Endothelial cell of umbilical vein (primary cell): ENCODE results near the gene APMAP. TPM values are rescaled to one million over a fixed set of nuclear protein-coding genes. Genes with fewer than 3 reads are reported as not detected.

Experiments
- BruUV-seq: library from RNA; stranded (reverse); fragments of 400-500 nt; replicated peaks from 2 replicates; lab custom pipeline; 2021; lab: Mats Ljungman, UMichigan
- CTCF ChIA-PET: fragments of 300-600, 350-600 bp; sonication (Branson Sonifier 250); formaldehyde crosslinking; loops from one replicate; lab custom pipeline; 2021; ENCODE audit warnings: antibody characterized with exemption, inconsistent platforms; lab: Charles Lee
- POLR2A ChIA-PET: fragments of 300-600, 350-600 bp; sonication (Branson Sonifier 250); formaldehyde crosslinking; loops from one replicate; lab custom pipeline; 2021; ENCODE audit warnings: antibody characterized with exemption, inconsistent platforms; lab: Charles Lee
- DNase-seq: peaks from one replicate; pipeline ENCODE4 v3.0.0-alpha.2; 2011; ENCODE audit warnings: low read depth, low spot score
- FAIRE-seq: peaks from 2 replicates; lab custom pipeline; 2011; peaks lifted over from hg19 to GRCh38; lab: Jason Lieb, UNC
- H2AFZ ChIP-seq: 2 replicates; pipeline ENCODE4 v1.6.0; 2012; ENCODE audit warnings: low read depth, low read length, control low read depth, inconsistent platforms
- H3K27ac ChIP-seq: 2 replicates; pipeline ENCODE4 v1.5.1; 2011; ENCODE audit warnings: low read depth, mild to moderate bottlenecking, control low read depth, low read length, moderate library complexity; ENCODE audit not compliant: insufficient read depth
- H3K27me3 ChIP-seq, 2 experiments: 2 replicates each; pipeline versions ENCODE4 v1.6.0 to v1.6.1; 2011; ENCODE audit warnings: low read length in 2 of 2, mixed read lengths in 1 of 2; ENCODE audit not compliant: control insufficient read depth in 2 of 2, insufficient read depth in 2 of 2
- H3K36me3 ChIP-seq, 2 experiments: 2 replicates in 1 of 2; 3 replicates in 1 of 2; pipeline ENCODE4 v1.5.1; 2011; ENCODE audit warnings: low read length in 2 of 2, mild to moderate bottlenecking in 1 of 2, moderate library complexity in 1 of 2; ENCODE audit not compliant: control insufficient read depth in 2 of 2, insufficient read depth in 2 of 2; ENCODE audit errors: extremely low read depth in 1 of 2
- H3K4me1 ChIP-seq: 3 replicates; pipeline ENCODE4 v1.5.1; 2011; ENCODE audit warnings: mild to moderate bottlenecking, low read length; ENCODE audit not compliant: control insufficient read depth, insufficient read depth; ENCODE audit errors: extremely low read depth
- H3K4me2 ChIP-seq: 2 replicates; pipeline ENCODE4 v1.6.1; 2011; ENCODE audit warnings: low read length, control low read depth, mixed read lengths; ENCODE audit not compliant: insufficient read depth
- H3K4me3 ChIP-seq, 3 experiments: fragments of 200-600 bp in 1 of 3; sonication (generic), shearing (Covaris generic) in 1 of 3; replicated peaks in 1 of 3; 2 replicates each; pipeline ENCODE4 v1.5.1; 2011 to 2016; ENCODE audit warnings: control low read depth in 3 of 3, low read length in 3 of 3, mild to moderate bottlenecking in 2 of 3, inconsistent platforms in 1 of 3, low read depth in 1 of 3, moderate library complexity in 1 of 3; ENCODE audit not compliant: insufficient read depth in 1 of 3
- H3K79me2 ChIP-seq: 2 replicates; pipeline ENCODE4 v1.6.0; 2012; ENCODE audit warnings: low read length, inconsistent platforms; ENCODE audit not compliant: control insufficient read depth, insufficient read depth
- H3K9ac ChIP-seq: replicated peaks from 2 replicates; pipeline ENCODE3; 2011; ENCODE audit warnings: low read length, control low read depth; ENCODE audit not compliant: insufficient read depth; ENCODE audit errors: extremely low read depth
- H3K9me1 ChIP-seq: replicated peaks from 3 replicates; pipeline ENCODE4 v1.6.0; 2011; ENCODE audit warnings: mild to moderate bottlenecking, low read length; ENCODE audit not compliant: control insufficient read depth, insufficient read depth; ENCODE audit errors: extremely low read depth
- H3K9me3 ChIP-seq: replicated peaks from 2 replicates; pipeline ENCODE4 v1.5.1; 2012; ENCODE audit warnings: low read length, inconsistent platforms; ENCODE audit not compliant: control insufficient read depth, insufficient read depth
- H4K20me1 ChIP-seq: replicated peaks from 2 replicates; pipeline ENCODE3; 2011; ENCODE audit warnings: mild to moderate bottlenecking, low read length; ENCODE audit not compliant: control insufficient read depth, insufficient read depth; ENCODE audit errors: extremely low read depth
- CTCF ChIP-seq, 2 donors: IDR thresholded peaks; 1 replicate in 1 of 2; 2 replicates in 1 of 2; pipeline ENCODE4 v1.5.1; 2011; ENCODE audit warnings: low read length in 2 of 2, mild to moderate bottlenecking in 2 of 2, moderate library complexity in 2 of 2, control low read depth in 1 of 2, inconsistent platforms in 1 of 2, low read depth in 1 of 2; ENCODE audit not compliant: insufficient read depth in 1 of 2; ENCODE audit errors: extremely low read depth in 1 of 2
- EZH2 ChIP-seq: IDR thresholded peaks from 2 replicates; pipeline ENCODE4 v1.6.1; 2012; ENCODE audit warnings: borderline replicate concordance, low read depth, mild to moderate bottlenecking, moderate library complexity, low read length, inconsistent platforms; ENCODE audit not compliant: severe bottlenecking
- FOS ChIP-seq: IDR thresholded peaks from 2 replicates; pipeline ENCODE4 v1.6.1; 2011; ENCODE audit warnings: mild to moderate bottlenecking, low read length, moderate library complexity, borderline replicate concordance; ENCODE audit not compliant: insufficient read depth
- GATA2 ChIP-seq: IDR thresholded peaks from 2 replicates; pipeline ENCODE4 v1.7.0; 2011; ENCODE audit warnings: low read depth, mild to moderate bottlenecking, moderate library complexity, mixed read lengths, low read length; ENCODE audit not compliant: insufficient read length, insufficient read depth
- JUN ChIP-seq: IDR thresholded peaks from 2 replicates; pipeline ENCODE4 v1.6.1; 2011; ENCODE audit warnings: borderline replicate concordance, low read depth; ENCODE audit not compliant: insufficient read length, insufficient read depth
- MAX ChIP-seq: IDR thresholded peaks from 2 replicates; pipeline ENCODE4 v1.6.1; 2011; ENCODE audit not compliant: insufficient read depth, insufficient read length
- MYC ChIP-seq: IDR thresholded peaks from one replicate; pipeline ENCODE4 v1.6.1; 2011; ENCODE audit warnings: mild to moderate bottlenecking, low read depth, low read length
- POLR2A ChIP-seq: IDR thresholded peaks from 2 replicates; pipeline ENCODE4 v1.6.1; 2012; ENCODE audit warnings: low read depth, mild to moderate bottlenecking, control low read depth, low read length
- POLR2AphosphoS5 ChIP-seq: IDR thresholded peaks from 2 replicates; pipeline ENCODE4 v1.6.1; 2012; ENCODE audit warnings: low read depth, mild to moderate bottlenecking, control low read depth, low read length, moderate library complexity; ENCODE audit not compliant: insufficient read depth
- dilution Hi-C: fragments of 300-500 bp; cut with MboI; formaldehyde crosslinking; loops from one replicate; pipeline ENCODE4 v1.15.0; 2019; ENCODE audit warnings: low sequenced_read_pairs; ENCODE audit not compliant: extremely low pct_ligation_motif_present
- intact Hi-C: fragments of 100-400 bp; cut with micrococcal nuclease; formaldehyde crosslinking; loops from one replicate; pipeline ENCODE4 v1.10.0; 2022
- polyA plus RNA-seq, 4 experiments: library from polyadenylated mRNA; depleted of rRNA in 3 of 4; stranded (reverse) in 3 of 4; unstranded in 1 of 4; fragments of >200 nt; gene quantifications; 2 replicates each; pipeline versions ENCODE4 v1.2.1 to v1.2.3, GENCODE V29; 2011 to 2012; ENCODE audit warnings: missing spikeins in 1 of 4
- total RNA-seq: library from RNA; stranded (reverse); gene quantifications from 2 replicates; pipeline ENCODE4 v1.2.3, GENCODE V29; 2021

APMAP gene
- total and polyA plus RNA-seq, 2 donors (not counting 3 experiments of a cell fraction or from before 2014, with no cell fraction given) = 80.7 to 110 TPM

- Histone ChIP-seq H3K4me3 (no peak overlapping the region), H3K27ac (no peak overlapping the region), H3K79me2 (no peaks in the 10 kb centered on the region), H3K27me3 (peaks cover 0 to 12% of the 10 kb centered on the region in 2 experiments), H3K36me3 (no peaks in the 10 kb centered on the region), H3K9me1 (no peaks in the 10 kb centered on the region), H2AFZ (no peak overlapping the region), H3K4me2 (no peak overlapping the region), H3K4me1 (peaks cover 9% of the 10 kb centered on the region), H3K9ac (no peak overlapping the region), H4K20me1 (no peaks in the 10 kb centered on the region), H3K9me3 (no peaks in the 10 kb centered on the region)
- intact Hi-C loops (no loop called here), dilution Hi-C loops (no loop called here)
- ChIA-PET POLR2A (no interaction called here), CTCF (no interaction called here)
- DNase-seq (no peak), FAIRE-seq (no peak)
- TF ChIP-seq CTCF (IDR thresholded peaks at IDR 0.05; ENCODE audit: extremely low read depth in 1 of 2, insufficient read depth in 1 of 2, low read depth in 1 of 2, low read length in 2 of 2) = no peak
- TF ChIP-seq JUN = no peak
- no peak for TF ChIP-seq MAX
- TF ChIP-seq POLR2AphosphoS5 = no peak
- no peak for TF ChIP-seq EZH2
- TF ChIP-seq GATA2 = no peak
- no peak for TF ChIP-seq MYC
- no peak for TF ChIP-seq POLR2A
- no peak for TF ChIP-seq FOS
- BruUV-seq = no TSS peak
Observed at GRCh38 chr20:24998121-24998520, 5.6 kb upstream of the APMAP start.
